Measurements from ENCODE around the gene ERICH4. TPM values are rescaled to one million over a fixed set of nuclear protein-coding genes. Genes with fewer than 3 reads are reported as not detected.

Gene ERICH4
- total RNA-seq, 4 donors from 2014 or later, result not detected

- WGBS, 2 donors, result 94% methylated on average over 5 of the region's 5 CpGs
- Histone ChIP-seq H3K27me3 (no peaks in the 10 kb centered on the region), H3K27ac (no peak overlapping the region), H3K36me3 (no peaks in the 10 kb centered on the region), H3K9me3 (no peaks in the 10 kb centered on the region), H3K4me3 (replicated peaks in 1 of 3) (no peak overlapping the region), H3K4me1 (no peaks in the 10 kb centered on the region)
- intact Hi-C loops (cut with DNase I), result no loop called here
- TF ChIP-seq, protein P1, sequence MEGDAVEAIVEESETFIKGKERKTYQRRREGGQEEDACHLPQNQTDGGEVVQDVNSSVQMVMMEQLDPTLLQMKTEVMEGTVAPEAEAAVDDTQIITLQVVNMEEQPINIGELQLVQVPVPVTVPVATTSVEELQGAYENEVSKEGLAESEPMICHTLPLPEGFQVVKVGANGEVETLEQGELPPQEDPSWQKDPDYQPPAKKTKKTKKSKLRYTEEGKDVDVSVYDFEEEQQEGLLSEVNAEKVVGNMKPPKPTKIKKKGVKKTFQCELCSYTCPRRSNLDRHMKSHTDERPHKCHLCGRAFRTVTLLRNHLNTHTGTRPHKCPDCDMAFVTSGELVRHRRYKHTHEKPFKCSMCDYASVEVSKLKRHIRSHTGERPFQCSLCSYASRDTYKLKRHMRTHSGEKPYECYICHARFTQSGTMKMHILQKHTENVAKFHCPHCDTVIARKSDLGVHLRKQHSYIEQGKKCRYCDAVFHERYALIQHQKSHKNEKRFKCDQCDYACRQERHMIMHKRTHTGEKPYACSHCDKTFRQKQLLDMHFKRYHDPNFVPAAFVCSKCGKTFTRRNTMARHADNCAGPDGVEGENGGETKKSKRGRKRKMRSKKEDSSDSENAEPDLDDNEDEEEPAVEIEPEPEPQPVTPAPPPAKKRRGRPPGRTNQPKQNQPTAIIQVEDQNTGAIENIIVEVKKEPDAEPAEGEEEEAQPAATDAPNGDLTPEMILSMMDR (IDR thresholded peaks at IDR 0.05), result no peak
- no peak for DNase-seq
Observed at GRCh38 chr19:41492843-41493242, 49.9 kb downstream of the ERICH4 start.

Small RNA genes within 50 kb of the gene (small RNA-seq; reads per million reads assigned to genes)
- not detected for gene RF00017

Other genes starting within 250 kb of the ERICH4 start
- gene CYP2S1, start 249.9 kb upstream of the ERICH4 start, total RNA-seq, result 1 to 10 TPM in 3 of 4 donors, not detected in 1; 1.0 to 2.3 (median 1.0) TPM
- 10 to 100 TPM; 17.5 to 61.3 (median 35.4) TPM for gene AXL, start 223.9 kb upstream of the ERICH4 start, total RNA-seq
- gene HNRNPUL1, start 178.8 kb upstream of the ERICH4 start, total RNA-seq, result 100 to 1,000 TPM; 129 to 180 (median 150) TPM
- gene CCDC97, start 133.0 kb upstream of the ERICH4 start, total RNA-seq, result 10 to 100 TPM; 10.6 to 22.0 (median 19.3) TPM
- gene TGFB1, start 89.2 kb upstream of the ERICH4 start, total RNA-seq, result 10 to 100 TPM in 3 of 4 donors, 1 to 10 TPM in 1; 9.6 to 13.7 (median 11.0) TPM
- gene B9D2, start 79.0 kb upstream of the ERICH4 start, total RNA-seq, result 10 to 100 TPM in 2 of 4 donors, 1 to 10 TPM in 2; 5.9 to 12.5 (median 9.9) TPM
- 10 to 100 TPM in 2 of 4 donors, 1 to 10 TPM in 2; 5.0 to 14.9 (median 9.0) TPM for gene TMEM91, start 66.6 kb upstream of the ERICH4 start, total RNA-seq
- gene EXOSC5, start 45.8 kb upstream of the ERICH4 start, total RNA-seq, result 10 to 100 TPM; 11.8 to 20.7 (median 14.2) TPM
- gene BCKDHA, start 45.3 kb upstream of the ERICH4 start, total RNA-seq, result 10 to 100 TPM; 57.4 to 90.9 (median 85.6) TPM
- 1 to 10 TPM in 2 of 4 donors, under 1 TPM in 1, not detected in 1; 0.59 to 2.4 (median 1.4) TPM for gene B3GNT8, start 15.8 kb upstream of the ERICH4 start, total RNA-seq
- 10 to 100 TPM; 39.1 to 53.1 (median 44.2) TPM for gene DMAC2, start 3.2 kb upstream of the ERICH4 start, total RNA-seq
- 10 to 100 TPM in 1 of 4 donors, 1 to 10 TPM in 1, under 1 TPM in 1, not detected in 1; 0.56 to 34.8 (median 2.6) TPM for gene CEACAM21, start 133.0 kb downstream of the ERICH4 start, total RNA-seq
- 1 to 10 TPM in 1 of 4 donors, under 1 TPM in 1, not detected in 2; 0.73 to 3.5 TPM for gene CEACAM4, start 183.9 kb downstream of the ERICH4 start, total RNA-seq
- gene CEACAM7, start 245.1 kb downstream of the ERICH4 start, total RNA-seq, result not detected